ENCODE data around the gene EDEM3.
"Not testable (repeated sequence)": the region's sequence is repeated elsewhere in the genome, so short reads cannot be mapped to it uniquely, and the experiment has no call there.

EDEM3 gene

GRCh38 chr1:184754476-184755225, at the start of gene EDEM3:
TSS of gene EDEM3 (minus strand) at chr1:184754858. CDS start at chr1:184754646, 212 bp downstream.
- DNase-seq (ENCODE audit: low spot score), result peak; percentile 99

GRCh38 chr1:184804220-184804619, 49.6 kb upstream of the EDEM3 start:
- no peak for DNase-seq (ENCODE audit: low spot score)

DNA sequence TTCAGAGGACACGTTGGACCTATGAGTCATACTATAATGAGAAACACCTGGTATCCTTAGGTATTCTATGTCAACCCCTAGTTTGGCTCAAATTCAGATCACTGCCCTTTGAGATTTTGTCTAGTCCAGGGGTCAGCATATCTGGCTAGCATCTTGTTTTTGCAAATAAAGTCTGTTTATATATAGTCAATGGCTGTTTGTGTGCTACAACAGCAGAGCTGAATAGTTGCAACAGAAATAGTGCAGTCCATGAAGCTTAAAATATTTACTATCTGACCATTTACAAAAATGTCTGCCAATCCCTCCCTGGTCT, 48.5 kb upstream of the EDEM3 start:
- DNase-seq (ENCODE audit: low spot score), result no peak

DNA sequence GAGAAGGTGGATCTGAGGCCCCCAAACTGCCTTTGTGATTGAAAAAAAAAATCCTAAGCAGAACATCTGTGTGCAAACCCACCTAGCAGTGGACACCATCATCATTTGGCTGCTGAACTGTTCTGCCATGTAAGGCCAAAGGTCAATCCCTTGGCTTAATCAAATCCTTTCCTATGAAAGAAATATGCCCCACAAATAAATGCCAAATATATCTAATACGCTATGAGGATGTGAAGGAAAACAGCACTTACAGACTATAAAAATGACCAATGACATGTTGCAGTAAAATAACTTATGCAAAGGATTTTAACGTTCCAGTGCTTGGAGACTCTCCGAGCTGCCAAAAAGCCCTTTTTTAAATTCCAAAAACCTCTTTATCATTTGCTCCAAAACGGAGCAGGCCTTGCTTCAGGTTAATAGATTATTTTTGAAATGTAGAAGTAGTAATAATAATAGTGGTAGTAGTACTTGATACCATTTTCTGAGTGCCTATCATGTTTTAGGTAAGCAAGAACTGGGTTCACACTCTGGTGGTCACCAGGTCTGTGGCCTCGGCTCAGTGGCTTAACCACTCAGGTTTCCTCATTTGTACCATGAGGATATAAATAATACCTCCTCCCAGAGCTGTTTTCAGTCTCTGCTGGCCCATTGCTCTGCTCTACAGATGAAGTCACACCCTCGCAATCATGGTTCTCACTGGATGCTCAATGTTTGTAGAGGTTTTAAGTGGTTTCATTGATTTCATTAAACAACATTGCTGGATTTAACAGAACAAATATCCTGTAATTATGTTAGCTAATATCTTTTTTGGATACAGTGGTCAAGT, 47.9 kb upstream of the EDEM3 start:
- DNase-seq (ENCODE audit: low spot score), result no peak

DNA sequence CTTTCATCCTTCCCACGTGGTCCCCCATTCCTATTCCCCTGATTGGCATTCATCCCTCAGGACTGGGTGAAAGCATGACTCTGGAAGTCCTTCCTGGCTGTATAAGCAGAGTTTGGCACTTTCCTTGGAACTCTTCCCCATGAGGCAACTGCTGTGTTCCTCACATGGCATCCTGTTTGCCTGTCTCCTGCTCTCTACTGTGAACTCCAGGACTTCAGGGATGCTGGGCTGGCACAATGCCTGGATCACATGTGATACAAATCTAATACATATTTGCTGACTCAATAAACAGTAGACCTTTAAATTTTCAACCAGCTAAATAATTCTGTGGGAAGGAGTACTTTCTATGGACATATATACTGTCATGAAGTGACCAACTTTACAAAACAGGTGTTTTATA, 46.8 kb upstream of the EDEM3 start:
- DNase-seq (ENCODE audit: low spot score), result no peak

DNA sequence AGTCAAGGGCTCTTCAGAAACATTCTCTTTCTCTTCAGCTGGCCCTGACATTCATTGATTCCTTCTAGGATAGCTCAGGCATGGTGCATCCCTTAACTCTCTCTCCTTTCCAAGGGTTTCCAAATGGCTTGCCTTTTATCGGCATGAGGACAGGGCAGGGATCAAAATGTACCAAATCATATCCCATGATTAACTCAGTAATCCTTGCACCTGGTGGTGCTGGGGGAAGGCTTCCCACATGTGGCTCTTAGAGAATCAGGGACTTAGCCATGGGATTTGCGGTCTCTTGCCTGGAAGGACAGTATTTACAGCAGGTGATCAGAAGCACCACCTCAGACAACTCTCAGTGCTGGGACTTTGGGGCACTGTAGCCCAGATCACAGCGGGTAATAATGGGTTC, 46.2 kb upstream of the EDEM3 start:
- no peak for DNase-seq (ENCODE audit: low spot score)

DNA sequence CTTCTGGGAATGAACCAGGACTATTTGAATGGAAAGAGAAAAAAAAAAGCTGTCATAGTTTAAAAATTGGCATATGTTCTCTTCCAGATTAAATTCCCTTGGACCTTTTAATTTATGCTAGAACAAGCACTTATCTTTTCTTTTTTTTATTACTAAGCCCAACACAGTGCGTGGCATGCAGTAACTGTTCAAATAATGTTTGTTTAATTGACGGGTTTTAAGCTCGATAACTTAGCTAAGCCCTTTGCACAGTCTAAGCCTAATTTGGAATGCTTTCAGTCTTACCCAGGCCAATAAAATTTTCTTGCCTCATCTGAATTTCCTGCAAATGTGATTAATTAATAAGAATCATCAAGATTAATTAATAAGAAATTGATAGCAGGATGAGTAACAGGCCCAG, 39.3 kb upstream of the EDEM3 start:
- DNase-seq (ENCODE audit: low spot score), result no peak

- peak; percentile 99 for DNase-seq (ENCODE audit: low spot score)
Measured at GRCh38 chr1:184792450-184792969, 37.9 kb upstream of the EDEM3 start.

DNA sequence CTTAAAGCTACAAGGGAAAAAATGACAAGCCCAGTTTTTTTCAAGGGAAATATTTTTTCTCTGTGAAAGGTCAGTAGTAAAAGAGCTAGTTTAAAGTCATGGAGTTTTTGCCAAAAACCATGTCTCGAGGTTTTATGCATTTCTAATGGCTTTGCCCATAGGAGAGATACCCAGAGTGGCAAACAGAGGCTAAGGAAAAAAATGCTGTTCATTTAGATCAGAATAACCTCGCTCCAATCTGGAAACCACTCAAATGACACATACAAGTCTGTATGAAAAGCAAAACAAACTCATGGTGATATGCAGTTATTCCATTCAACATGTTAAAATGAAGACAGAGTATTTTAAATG, 36.9 kb upstream of the EDEM3 start:
- DNase-seq (ENCODE audit: low spot score), result no peak

DNA sequence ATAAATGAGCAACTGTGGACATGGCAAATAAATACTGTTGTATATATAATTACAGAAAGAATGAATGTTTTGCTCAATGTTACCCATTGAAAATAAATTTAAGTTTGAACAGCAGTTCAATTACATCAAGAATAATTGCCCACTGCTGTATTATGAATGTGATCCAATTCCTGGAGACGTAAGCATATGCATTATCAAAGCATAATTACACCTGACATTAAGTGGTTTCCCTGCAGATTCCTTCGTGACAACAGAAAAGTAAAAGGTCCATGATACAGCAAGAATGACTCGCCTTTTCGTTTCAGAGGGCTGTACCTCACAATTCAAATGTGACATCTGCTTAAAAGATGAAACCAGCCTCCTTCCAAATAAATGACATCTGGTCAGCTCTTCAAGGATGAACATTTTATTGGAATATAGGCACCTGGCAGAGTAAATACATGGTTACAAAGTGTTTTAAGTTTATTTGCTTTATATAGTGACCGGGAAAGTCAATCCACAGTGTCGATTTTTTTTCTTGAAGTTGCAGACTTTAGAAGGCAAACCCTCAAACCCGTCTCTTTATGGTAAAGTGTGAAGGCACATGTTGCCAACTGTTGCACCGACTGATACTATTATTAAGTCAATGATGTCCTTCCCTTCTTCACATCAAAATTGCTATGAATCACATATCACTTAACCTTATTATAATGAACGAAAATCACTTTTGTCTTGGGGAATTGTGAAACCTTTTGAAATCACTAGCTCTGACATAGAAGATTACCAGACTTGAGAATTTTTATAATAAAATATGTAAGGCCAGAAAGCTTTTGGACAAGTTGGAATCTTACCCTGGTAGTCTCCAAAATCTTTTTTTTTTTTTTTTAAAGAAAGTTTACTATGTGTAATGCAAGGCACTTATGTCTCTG, 36.2 kb upstream of the EDEM3 start:
- no peak for DNase-seq (ENCODE audit: low spot score)

DNA sequence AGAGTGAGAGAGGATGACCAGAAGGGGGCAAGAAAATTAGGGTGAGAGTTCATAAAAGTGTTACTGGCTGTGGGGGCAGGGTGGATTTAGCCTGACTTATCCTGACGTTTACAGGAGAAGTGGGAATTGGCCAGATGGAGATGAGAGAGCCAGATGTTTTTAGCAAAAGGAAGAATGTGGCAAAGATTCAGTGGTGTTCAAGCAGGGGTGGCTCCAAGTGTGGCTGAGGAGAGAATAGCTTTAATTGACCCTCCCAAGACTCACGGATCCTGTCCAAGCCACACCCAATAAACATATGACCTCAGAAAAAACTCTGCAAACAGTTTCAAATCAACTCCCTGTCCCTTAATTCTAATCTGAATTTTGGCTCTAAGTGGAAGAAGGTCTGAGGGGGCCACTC, 35.2 kb upstream of the EDEM3 start:
- no peak for DNase-seq (ENCODE audit: low spot score)

GRCh38 chr1:184788970-184789369, 34.3 kb upstream of the EDEM3 start:
- no peak for DNase-seq (ENCODE audit: low spot score)

- DNase-seq (ENCODE audit: low spot score), result no peak
Measured at GRCh38 chr1:184785529-184785928, 30.9 kb upstream of the EDEM3 start.

DNA sequence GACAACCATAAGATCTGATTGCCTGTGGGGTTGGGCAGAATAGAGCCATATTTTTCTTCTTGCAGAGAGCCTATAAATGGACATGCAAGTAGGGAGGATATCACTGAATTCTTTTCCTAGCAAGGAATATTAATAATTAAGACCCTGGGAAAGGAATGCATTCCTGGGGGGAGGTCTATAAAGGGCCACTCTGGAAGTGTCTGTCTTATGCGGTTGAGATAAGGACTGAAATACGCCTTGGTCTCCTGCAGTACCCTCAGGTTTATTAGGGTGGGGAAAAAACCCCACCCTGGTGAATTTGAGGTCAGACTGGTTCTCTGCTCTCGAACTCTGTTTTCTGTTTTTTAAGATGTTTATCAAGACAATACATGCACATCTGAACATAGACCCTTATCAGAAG, 29.1 kb upstream of the EDEM3 start:
- DNase-seq (ENCODE audit: low spot score), result not testable (repeated sequence)

DNA sequence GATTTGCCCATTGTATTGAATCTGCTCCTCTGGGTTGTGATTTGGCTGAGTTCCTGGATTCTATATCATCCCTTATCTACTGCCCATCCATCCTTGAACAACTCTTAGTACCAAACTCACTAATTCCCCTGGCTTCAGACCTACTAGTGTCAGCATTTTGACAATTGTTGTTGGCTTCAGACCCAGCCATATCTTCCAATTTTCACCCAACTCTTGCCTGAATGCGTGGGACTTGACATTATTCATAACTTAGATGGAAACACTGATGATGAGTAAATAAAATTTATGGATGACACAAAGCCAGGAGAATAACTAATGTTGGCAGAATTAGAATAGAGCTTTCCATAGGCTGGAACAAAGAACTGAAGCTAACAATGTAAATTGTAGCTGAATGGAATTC, 27.3 kb upstream of the EDEM3 start:
- no peak for DNase-seq (ENCODE audit: low spot score)

DNA sequence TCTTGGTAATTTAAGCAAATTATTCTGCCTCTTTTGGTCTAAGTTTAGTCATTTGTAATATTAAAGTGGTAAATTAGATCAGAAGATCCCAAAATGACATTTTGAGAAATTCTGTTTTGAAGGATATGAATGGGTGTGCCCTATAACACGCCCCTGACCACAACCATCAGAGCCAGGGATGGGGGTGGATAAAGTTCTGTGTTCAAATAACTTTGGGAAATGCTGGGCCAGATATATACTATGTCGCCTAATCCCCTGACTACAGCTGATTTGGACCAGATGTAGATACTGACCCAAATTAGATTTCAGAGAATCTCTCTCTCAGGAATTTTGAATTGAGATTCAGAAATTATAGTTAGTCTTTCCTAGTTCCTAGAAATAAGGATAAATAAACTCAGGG, 21.2 kb upstream of the EDEM3 start:
- DNase-seq (ENCODE audit: low spot score), result no peak

GRCh38 chr1:184775329-184775728, 20.7 kb upstream of the EDEM3 start:
- DNase-seq (ENCODE audit: low spot score), result no peak

GRCh38 chr1:184773762-184774320, 19.2 kb upstream of the EDEM3 start:
- no peak for DNase-seq (ENCODE audit: low spot score)

- DNase-seq (ENCODE audit: low spot score), result no peak
Measured at GRCh38 chr1:184771190-184771691, 16.6 kb upstream of the EDEM3 start.

DNA sequence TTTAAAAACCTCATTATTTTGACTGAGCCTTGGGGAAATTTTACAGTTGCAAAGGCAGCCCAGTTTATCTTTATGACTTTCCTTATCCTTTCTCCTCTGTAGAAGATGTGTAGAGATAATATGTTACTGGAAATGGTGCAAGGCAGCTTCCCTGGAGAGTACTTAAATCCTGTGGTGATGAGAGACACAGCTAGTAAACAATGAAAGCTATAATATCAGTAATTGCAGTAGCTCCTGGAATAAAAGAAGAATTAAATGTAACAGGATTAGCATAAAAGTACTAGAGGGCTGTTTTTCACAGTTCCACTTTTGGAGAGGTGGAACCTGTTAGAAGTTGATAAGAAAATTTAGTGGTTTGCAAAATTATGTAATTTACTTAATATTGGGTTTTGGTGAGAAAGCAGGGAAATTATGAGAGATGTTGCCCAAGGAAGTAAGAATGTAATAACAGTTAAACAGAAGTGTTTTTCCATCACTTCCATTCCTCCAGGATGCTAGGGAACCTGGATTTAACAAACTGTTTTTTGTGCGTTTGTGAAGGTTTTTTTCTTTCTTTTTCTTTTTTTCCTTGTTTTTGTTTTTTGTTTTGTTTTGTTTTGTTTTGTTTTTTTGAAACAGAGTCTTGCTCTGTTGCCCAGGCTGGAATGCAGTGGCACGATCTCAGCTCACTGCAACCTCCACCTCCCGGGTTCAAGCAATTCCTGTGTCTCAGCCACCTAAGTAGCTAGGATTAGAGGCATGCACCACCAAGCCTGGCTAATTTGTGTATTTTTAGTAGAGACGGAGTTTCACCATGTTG, 15.7 kb upstream of the EDEM3 start:
- no peak for DNase-seq (ENCODE audit: low spot score)

DNA sequence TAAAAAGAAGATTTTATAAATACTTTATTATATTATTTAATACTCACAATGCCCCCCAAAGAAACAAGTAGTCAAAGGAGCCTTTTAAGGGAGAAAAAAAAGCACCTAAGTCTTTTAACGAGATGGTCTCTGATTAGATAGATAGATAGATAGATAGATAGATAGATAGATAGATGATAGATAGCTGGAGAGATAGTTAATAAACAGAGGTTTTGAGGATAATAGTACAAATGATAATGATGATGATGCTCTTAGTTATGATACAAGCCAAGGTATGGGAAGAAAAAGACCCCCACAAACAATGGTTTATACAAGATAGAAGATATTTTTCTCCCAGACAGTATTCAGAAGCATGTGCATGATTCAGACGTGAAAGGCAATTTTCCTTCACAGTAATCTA, 14.6 kb upstream of the EDEM3 start:
- DNase-seq (ENCODE audit: low spot score), result no peak
